ENCODE results near the gene CMTM7.

The CMTM7 gene

DNA sequence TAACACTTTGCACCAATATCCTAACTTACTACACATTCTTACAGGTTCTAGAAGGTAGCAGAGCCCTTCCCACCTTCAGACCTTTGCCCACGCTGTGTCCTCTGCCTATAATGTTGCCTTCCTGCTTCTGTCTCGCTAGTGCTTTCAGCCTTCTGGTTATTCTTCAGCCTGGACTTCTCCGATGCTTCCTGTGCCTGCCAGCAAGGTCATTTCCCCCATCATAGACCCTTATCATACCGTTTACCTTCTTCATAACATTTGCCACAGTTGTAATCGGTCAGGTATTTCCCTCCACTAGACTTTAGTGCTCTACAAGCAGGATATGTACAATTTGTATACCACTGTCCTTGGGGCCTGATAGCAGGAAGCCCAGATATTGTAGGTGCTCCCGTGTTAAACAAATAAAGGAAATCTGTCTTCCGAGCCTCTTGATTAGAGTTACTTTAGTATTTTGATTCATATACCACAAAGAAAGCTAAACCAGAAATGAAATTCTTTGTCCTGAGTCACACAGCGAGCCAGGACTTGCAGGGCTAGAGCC lies 35.8 kb upstream of the CMTM7 start:
- H3K4me3 ChIP-seq (ENCODE audit: low read depth, low read length), result no peak overlapping the region
- TF ChIP-seq, protein P1, sequence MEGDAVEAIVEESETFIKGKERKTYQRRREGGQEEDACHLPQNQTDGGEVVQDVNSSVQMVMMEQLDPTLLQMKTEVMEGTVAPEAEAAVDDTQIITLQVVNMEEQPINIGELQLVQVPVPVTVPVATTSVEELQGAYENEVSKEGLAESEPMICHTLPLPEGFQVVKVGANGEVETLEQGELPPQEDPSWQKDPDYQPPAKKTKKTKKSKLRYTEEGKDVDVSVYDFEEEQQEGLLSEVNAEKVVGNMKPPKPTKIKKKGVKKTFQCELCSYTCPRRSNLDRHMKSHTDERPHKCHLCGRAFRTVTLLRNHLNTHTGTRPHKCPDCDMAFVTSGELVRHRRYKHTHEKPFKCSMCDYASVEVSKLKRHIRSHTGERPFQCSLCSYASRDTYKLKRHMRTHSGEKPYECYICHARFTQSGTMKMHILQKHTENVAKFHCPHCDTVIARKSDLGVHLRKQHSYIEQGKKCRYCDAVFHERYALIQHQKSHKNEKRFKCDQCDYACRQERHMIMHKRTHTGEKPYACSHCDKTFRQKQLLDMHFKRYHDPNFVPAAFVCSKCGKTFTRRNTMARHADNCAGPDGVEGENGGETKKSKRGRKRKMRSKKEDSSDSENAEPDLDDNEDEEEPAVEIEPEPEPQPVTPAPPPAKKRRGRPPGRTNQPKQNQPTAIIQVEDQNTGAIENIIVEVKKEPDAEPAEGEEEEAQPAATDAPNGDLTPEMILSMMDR (IDR thresholded peaks at IDR 0.05; ENCODE audit: low read depth, low read length, missing control alignments), result no peak
- DNase-seq (ENCODE audit: low read depth), result no peak

DNA sequence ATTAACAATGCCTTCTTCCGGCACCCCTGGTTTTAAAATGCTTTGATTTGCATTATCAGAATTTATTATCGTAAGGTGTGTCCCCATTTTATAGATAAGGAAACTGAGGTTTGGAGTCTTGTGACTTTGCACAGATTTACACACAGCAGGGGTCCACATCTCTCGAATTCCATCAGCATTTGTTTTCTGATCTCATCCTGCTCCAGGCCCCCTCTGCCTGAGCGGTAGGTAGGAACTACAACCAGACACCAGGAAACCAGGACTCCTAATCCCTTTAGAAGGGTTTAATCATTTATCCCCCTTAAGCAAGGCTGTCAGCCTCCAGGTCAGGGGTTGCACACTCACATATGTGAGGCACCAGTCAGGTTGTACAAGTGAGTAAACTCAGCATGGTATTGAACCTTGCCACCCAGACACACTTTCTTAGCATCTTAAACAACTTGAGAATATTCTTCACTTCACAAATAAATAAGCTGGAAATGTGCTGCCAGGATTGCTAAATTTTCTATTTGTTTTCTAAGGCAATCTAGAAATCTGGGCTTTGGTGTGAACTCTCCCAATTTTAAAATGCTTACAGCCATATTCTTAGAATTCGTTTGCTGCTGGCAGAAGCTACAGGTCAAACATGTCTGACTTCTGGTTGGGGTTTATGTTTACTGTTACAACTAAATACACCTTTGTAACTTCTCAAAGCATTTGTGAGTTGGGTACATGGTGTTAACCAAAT lies 31.7 kb upstream of the CMTM7 start:
- no peak overlapping the region for H3K4me3 ChIP-seq (ENCODE audit: low read depth, low read length)
- TF ChIP-seq, protein P1 (IDR thresholded peaks at IDR 0.05; ENCODE audit: low read depth, low read length, missing control alignments), result no peak
- DNase-seq (ENCODE audit: low read depth), result no peak

DNA sequence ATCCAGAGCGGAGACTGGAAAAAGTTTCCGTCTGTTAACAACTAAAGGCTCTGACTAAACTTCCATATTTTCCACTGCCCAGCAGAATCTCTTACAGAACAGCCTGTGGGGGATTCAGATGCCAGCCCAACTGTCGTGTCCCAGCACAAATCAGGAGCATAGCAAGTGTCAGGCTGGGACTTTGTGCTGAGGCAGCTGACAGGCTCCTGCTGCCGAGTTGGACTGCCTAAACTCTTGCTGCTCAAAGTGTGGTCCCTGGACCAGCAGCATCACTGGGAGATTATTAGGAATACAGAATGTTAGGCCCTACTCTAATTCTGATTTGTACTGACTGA lies 31.2 kb upstream of the CMTM7 start:
- TF ChIP-seq, protein P1 (IDR thresholded peaks at IDR 0.05; ENCODE audit: low read depth, low read length, missing control alignments), result no peak
- no peak overlapping the region for H3K4me3 ChIP-seq (ENCODE audit: low read depth, low read length)
- no peak for DNase-seq (ENCODE audit: low read depth)

DNA sequence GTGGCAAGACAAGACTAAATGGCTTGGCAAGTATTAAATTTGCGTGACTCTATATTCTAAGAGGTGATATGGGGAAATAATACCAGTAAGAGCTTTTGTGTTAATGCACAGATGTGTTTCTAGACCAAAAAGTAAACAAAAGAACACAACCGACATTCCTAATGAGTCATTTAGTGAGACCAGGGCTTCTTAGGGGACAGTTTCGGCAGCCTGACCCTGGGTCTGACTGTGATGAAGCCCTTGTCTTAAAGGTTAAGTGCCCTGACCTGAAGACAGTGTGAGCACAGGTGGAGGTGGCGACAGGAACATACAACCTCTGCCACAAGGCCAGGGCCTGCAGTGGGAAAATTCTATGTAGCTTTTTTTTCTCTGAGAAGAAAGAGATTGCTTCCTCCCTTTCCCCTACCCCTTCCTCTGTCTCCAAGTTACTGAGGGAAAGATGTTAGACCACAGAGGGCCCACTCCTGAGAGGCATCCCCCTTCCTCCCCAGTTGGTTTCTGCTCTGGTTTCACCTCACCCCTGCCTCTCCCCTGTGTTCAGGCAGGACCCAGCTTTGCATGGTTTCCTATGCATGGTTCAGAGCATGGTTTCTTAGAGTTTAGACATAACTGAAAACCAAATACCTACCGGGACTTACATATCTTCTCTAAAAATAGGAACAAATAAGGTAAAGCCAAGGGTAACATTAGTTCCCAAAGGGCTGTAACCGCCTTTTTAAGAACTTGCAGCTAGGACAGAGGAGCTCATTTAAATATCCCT lies 24.8 kb upstream of the CMTM7 start:
- TF ChIP-seq, protein P1 (IDR thresholded peaks at IDR 0.05; ENCODE audit: low read depth, low read length, missing control alignments), result no peak
- no peak for DNase-seq (ENCODE audit: low read depth)
- no peak overlapping the region for H3K4me3 ChIP-seq (ENCODE audit: low read depth, low read length)

DNA sequence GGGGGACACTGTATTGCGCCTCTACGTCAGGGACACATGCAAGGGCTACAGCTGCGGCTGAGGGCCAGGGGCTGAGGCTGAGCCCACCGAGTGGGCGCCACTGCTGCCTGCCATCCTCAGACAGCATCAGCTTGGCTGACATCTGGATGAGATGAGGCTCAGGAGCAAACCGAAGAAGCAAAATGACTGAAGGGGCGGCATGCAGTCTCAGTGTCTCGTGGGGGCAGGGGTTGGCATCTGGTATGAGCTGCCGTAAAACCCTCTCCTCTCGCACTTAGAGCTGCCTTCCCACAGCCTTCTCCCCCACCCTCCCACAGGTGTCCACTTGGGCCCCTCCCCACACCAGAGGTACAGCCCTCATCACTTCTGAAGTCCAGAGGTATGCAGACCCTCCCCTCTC lies 24.2 kb upstream of the CMTM7 start:
- DNase-seq (ENCODE audit: low read depth), result no peak
- no peak overlapping the region for H3K4me3 ChIP-seq (ENCODE audit: low read depth, low read length)
- TF ChIP-seq, protein P1 (IDR thresholded peaks at IDR 0.05; ENCODE audit: low read depth, low read length, missing control alignments), result no peak

DNA sequence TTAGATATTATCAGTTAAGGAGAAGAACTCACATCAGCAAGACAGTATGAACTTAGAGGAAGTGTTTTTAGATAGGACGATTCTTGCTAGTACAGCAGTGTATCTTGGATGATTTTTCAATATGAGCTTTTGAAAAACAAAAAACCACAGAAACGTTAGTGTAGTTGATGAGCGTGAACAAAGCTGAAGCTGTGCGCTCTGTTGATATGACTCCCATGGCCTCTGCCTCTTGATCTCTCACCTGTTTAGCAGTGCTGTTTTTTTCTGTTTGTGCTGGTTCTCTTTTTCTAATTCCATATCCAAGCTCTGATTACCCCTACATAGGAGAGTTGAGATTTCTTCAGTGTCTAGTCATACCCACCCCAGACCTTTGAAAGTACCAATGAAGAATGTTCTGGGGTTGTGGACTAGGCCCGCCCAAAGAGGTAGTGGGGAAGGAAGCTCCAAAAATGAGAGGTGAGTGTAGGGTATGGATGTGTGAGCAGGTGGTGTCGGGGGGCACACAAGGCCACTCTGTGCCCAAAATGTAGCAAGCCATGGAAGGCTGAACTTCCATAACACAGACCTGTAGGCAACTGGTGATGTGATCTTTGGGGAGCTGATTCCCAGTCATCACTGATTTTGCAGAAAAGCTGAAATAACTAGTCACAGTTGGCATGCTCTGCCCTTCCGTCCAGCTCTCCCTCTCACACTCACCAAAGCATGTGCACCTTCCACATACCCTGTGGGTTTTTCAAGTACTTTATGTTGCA lies 20.0 kb upstream of the CMTM7 start:
- no peak overlapping the region for H3K4me3 ChIP-seq (ENCODE audit: low read depth, low read length)
- TF ChIP-seq, protein P1 (IDR thresholded peaks at IDR 0.05; ENCODE audit: low read depth, low read length, missing control alignments), result no peak
- DNase-seq (ENCODE audit: low read depth), result no peak
